HG03103 (cell line): Measurements from ENCODE around the gene C8A.

ENCODE experiments used
- ATAC-seq: cut with Tn5 transposase; IDR thresholded peaks from one replicate; pipeline ENCODE4 v1.9.1; 2021; ENCODE audit warnings: low read depth; ENCODE audit not compliant: unreplicated experiment

C8A gene

DNA sequence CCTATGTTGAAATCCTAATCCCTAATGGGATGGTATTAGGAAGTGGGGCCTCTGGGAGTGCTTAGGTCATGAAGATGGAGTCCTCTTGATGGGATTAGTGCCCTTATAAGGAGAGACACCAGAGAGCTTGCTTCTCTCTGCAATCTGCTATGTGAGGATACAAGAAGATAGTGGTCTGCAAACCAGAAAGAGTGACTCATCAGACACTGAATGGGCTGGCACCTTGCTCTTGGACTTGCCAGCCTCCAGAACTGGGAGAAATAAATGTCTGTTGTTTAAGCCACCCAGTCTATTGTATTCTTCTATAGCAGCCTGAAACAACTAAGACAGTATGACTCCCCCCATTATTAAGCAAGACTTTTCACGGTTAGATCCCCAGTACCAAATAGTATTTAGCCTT is 67.9 kb downstream of the C8A start:
- no peak for ATAC-seq

DNA sequence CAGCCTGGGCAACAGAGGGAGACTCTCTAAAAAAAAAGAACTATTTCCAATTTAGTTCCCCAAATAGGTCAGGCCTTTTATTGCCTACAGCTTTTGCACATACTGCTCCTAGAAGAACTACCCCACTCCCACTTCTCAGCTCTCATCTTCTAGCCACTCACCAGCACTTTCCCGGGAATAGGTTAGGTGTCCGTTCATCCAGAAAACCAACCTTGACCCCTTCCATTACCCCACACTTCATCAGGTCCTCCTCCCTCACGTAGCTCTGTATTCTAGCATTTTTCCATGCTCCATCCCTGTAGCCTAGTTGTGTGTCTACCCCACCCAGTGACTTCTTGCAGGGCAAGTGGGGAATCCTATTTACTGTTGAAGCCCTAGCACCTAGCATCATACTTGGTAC is 68.6 kb downstream of the C8A start:
- ATAC-seq: no peak

DNA sequence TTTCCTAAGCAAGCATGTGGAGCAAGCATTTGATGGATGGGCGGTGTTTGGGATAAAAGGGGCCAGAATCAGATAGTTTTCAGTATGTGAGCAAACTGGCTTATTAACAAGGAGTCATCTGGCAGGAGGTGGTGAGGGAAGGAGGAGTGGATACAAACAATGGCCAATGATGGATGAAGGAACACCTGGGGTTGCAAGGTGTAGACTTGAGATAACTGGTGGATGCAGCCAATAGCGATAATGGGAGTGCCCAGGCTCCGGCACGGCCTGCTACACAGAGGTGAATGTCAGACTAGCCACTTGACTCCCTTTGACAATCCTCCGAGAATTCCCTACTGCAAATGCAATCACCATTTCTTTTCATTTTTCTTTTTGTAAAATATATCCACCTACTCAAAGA is 69.5 kb downstream of the C8A start:
- no peak for ATAC-seq

DNA sequence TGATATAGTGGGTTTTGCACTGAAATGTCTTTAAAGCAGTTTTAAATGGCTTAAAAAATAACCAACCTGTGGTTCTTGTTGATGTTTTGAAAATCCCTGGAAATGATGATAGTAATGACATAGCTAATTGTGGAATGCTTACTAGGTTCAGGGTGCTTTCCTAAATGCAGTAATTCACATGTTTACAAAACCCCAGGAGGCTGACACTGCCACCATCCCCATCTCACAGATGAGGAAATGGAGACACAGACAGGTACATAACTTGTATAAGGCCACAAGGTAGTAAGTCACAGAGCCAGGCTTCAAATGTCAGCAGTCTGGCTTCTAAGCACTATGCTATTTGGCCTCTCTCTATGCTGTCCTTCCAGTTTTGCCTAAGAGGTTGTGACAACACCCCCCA is 70.6 kb downstream of the C8A start:
- ATAC-seq: no peak

DNA sequence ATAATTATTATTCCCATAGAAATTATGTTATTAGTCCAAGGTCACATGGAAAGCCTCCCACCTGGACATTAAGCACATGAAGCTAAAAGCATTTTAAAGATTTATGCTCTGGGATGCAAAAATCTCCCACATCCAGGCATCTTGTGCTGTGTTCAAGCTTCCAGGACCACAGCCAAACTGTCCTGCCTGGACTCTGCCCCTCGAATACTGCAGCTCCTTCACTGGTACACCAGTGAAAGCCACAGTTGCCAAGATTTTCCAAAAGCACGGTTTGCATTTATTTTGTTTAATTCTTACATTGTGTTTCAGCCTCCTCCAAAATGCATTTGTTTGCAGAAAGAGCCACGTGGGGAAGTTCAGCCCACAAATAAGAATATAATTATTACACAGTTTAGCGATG is 72.6 kb downstream of the C8A start:
- no peak for ATAC-seq

DNA sequence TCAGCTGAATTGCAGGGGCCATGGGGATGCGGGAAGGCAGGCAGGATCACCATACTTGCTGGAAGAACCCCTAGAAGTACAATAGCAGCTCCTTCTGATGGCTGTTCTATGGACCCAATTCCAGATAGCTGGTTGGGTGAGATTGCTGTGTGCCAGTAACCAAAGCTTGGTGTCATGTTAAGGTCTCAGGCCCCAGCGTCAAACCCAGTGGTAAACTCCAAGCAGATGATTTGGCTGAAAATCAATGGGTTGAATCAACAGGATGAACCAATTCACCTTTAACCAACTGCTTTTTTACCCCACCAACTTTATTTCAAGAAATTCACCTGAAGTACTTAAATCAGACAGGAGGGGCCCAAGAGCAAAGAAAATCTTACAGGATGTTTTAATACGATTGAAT is 73.4 kb downstream of the C8A start:
- no peak for ATAC-seq

DNA sequence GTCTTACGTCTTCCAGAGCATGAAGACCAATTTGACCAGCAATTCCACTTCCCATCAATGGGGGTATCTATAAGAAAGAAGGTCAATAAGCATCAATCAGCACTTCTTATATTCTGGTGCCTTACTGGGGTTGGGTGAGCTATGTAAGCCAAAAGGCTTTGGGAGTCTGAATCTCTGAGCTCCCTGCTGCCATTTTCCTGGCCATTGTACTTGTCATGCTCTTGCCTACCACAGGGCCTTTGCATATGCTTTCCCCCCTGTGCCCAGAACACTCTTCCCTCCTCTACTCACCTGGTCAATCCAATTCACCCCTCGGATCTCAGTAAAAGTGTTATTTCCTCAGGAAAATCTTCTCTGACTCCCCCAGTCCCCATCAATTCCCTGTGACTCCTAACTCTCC is 74.9 kb downstream of the C8A start:
- ATAC-seq: no peak

DNA sequence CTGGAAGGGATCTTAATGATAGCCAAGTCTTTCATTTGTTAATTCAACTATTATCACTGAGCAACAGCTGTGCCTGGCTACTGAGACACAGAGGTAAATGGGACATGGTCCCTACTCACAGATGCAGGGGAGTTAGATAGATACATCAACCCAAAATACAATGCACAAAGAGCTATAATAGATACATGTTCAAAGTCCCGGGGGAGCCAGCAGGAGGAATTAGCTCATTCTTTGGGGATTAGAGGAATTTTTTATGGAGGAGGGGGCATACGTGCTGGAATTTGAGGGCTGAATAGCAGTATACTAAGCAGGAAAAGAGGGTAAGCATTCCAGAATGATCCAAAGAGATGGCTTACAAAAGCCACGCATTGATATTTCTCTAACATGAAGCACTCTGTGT is 76.6 kb downstream of the C8A start:
- no peak for ATAC-seq

DNA sequence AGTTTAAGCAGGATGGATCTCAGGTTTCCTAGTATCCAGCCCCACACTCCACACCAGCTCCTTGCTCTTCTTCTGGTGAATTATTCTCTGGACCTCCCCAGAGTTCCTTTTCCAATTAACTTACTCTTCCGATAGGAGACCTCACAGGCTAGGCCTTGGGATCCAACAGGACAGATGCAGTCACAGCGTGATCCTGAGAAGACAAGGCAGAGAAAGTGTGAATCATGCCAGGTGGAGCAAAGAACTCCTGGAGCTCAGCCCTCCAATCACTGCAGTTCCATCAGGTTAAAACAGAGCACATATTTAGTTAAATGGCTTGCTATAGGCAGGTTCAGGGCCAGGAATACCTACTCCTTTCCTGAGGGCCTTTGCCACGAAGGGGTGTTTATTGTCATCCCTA is 77.1 kb downstream of the C8A start:
- no peak for ATAC-seq

DNA sequence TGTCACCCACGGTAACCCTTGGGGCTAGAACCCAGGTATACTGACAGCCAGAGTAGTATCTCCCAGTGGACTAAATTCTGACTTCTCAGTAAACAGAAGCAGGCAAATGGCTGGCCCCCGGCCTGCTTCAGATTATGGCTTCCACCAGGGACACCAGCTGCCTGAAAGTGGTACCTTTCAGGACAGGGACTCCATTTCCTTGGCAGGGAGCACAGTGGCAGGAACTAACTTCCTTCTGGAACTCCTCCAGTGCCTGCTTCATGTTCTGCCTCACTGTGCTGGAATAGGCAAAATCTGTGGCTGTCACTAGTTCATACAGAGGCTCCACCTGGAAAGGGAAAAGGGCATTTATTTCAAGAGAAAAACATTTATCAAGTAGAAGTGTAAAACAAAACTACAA is 78.6 kb downstream of the C8A start:
- ATAC-seq: no peak

DNA sequence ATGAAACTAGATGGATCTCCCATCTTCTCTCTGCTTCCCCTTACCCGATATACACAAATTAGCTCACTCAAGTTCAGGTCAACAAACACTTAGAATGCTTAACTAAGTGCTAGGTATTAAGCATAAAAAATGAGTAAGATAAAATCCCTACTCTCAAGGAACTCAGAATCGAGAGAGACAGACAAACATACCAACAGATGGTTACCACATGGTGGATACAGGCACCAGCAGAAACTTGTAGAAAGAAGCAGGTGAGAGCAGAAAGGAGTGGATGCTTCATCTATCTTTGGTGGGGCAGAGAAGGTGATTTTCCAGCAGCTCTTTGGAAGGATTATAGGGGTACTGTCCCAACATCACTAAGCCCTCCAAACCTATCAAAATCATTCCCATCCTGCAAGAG is 79.0 kb downstream of the C8A start:
- no peak for ATAC-seq

DNA sequence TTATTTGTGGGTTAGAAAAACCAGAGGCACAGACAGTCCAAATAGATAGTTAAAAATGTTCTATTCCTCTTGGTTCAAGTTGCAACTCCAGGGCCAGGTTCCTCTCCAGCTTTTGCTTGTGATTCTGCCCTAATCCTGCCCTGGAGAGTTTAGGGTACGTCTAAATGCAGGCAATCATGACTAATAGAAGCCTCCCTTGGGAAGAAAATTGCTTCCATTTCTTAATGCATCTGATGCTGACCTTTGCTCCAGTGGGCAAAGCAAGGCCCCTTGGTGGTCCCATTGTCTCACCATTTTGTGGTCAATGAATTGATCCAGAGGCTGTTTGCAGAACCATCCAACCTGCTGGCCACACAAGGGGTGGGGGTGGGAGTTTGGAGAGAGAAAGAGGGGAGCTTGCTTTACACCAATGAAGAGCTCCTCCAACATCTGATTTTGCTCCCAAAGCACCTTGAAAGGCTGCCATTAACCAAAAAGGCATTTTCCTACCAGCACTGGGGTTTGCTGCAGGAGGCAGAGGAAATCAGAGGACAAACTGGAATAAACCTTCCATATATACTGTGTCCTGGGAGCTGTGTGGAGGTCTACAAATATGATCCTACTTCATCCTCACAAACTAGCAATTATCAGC is 79.9 kb downstream of the C8A start:
- no peak for ATAC-seq

DNA sequence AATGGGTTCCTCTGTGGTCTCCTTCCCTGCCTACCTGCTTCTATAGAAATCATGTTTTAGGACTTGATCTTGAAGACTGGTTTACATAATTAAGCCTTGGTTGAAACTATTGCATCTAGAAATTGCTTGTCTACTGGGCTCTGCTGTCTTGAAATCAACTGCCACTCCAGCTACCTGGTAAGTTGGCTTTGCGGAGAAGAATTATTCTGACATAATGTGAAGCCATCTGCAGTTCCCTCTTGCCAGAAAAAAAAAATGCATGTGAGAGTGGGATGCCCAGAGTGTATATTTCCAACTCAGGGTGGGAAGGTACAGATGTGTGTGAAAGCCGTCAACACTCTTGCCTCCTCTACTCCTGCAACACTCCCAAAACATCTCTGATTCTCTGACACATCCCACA is 84.0 kb downstream of the C8A start:
- ATAC-seq: no peak

DNA sequence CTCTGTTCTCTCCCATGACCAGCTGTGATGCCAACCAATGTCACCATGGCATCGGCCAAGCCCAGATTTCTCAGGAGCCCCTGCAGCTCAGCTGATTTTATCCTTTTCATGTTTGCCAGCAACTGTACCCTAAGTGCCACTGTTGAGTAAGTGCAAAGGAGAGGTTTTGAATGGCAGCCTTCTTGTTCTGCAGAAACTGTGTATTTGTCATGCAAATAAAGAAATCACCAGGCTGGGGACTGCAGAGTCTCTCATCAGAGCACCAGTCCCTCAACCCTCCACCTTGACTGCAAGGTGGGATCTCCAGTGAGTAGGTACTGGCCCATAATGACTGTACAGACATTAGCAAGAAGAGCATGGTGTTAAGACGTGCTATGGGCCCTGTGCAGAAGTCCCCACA is 84.6 kb downstream of the C8A start:
- no peak for ATAC-seq

DNA sequence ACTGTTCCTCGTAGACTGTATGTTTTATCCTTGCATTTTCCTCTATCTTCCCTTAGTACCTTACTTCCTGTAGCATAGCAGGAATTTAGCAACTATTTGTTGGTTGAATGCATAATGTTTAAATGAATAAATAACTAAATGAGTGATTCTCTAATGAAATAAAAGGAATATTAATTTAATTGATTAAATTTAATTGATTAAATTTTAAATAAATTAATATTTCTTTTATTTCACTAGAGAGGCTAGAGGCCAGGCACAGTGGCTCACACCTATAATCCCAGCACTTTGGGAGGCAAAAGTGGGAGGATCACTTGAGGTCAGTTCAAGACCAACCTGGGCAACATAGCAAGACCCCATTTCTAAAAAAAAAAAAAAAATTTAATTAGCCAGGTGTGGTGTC is 85.4 kb downstream of the C8A start:
- ATAC-seq: no peak

DNA sequence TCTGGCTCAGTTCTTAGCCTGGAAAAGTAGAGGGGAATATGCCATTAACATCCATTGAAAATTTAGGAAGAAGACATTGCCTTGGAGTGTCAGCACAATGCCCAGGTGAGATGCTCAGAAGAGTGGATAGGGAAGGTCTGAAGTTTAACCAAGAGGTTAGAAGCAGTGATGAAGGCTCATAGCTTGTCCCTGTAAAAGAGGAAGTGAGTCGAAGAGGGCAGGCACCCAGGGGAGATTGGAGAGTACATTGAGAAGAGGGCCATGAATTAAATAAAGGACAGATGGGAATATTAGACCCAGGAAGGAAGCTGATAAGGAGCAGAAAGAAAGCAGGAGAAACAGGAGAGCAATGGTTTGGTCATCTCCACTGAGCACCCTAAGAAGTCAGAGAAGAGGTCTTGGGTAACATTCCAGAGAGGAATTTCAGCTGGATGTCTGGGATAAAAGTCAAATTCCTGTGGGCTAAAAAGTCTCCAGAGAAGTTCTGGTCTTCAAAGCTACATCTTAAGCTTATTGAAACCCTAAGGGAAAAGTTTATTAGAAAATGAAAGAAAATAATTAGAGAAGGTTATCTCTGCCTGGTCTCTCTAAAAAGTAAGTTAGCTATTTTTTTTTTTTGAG is 93.9 kb downstream of the C8A start:
- no peak for ATAC-seq

DNA sequence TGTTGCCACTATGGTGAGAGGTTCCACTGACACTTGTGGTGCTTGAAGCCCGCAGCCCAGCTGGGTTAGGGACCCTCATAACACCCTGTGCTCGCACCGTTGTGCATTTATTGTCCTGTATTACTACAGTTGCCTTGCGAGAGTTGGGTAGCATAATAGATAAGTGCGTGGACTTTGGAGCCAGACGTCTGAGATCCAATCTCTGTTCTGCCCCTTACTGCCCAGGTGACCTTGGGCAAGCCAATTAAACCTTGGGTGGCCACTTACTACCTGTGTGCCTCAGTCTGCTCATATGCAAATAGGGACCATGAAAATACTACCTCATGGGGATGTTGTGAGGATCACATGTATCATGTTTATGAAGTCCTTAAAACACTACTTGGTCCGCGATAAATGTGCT is 97.9 kb downstream of the C8A start:
- no peak for ATAC-seq

DNA sequence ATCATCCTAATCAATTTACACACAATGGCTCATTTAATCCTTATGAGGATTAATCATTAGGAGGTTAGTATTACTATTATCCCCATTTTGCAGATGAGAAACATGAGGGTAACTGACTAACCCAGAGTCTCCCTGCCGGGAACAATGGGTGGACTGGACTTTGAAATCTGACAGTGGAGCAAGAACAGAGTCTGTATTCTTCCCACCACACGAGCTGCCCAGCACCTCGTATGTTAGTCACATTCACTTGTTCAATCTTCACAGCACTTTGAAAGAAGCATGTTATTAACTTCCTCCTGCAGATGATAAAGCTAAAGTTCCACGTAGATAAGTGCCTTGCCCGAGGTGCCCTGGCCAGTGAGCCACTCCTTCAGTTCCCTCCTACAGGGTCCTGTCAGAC is 98.8 kb downstream of the C8A start:
- no peak for ATAC-seq

DNA sequence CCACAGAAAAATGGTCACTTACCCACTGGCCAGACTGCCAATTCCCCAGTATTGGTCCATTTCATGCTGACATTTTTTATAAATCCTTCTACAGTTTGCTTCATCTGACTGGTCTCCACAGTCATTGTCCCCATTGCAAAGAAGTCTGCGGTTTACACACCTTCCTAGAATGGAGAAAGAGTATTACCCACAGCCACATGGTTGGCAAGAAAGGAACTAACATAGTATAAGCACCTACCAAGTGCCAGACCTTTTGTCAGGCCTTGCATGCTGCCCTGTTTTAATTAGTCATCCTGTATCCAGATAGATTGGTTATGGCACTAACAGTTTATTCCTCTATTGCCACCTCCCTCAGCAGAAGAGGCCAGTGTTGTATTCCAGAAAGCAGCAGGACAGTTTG is 100.1 kb downstream of the C8A start:
- ATAC-seq: no peak

DNA sequence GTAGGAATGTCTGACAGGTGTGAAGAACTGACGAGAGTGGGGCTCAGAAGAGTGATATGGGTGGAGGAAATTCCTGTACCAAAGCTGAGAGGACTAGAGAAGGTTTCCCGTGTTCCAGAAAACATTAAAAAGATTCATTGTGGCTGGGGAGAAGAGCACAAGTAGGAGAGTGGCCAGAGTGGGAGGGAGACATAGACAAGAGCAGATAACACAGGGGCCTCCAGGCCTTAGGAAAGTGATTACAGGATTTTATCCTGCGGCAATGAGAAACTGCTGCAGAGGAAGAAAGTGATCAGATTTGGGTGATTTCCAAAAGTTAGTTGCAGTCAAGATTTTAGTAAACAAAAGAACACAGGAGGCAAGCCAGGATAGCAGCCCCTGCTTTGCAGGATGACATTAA is 103.3 kb downstream of the C8A start:
- ATAC-seq: no peak

DNA sequence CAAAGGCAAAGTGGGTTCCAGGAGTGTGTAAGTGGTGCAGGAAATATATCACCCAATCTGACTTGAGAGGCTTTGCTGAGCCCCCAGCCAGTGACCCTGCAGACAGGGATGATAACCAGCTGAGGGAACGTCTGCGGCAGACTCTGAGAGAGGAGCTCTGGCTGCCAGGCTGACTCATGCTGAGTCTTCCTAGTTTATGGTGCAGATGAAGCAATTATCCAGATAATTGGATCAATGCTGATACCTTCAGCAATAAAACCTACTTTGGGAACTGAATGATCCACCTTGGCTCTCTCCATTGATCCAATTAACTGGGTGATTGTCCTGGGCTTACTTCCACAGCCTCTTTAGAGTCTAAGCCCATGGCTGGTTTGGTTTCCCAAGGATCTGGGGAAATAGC is 103.9 kb downstream of the C8A start:
- ATAC-seq: no peak

DNA sequence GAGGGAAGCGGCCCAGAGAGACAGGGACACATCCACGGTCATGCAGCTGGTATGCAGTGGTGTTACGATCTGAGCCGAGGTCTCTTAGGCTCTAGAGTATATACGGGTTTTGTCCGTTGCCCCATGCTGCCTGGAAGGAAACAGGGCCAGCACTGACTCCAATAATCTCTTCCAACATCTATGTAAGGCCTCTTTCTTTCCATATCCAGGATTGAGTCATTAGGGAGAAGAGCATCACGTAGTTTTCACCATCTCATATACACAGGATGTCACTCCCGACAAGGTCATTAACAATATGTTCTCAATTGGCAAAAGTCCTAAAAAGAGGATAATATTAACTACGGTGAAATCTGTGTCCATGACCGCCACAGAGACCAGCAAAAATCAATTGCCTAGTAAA is 106.8 kb downstream of the C8A start:
- ATAC-seq: no peak

DNA sequence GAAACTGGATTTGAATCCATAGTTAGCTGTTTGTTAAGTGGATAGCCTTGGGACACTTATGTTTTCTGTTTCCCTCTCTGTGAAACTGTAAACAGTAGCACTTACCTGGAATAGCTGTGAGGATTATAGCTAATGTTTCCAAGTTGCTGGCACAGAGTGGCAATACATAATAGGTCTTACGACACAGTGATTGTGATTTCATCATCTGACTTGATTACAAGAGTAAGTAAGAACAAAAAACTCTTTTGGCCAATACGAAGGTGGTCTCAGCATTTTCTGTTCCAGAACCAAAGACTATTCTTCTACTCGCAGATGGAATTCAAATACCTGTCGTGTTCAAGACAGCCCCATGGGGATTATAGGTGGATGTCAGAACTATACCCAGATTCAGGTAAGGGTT is 109.1 kb downstream of the C8A start:
- ATAC-seq: no peak
